Vagina (tissue), 2 donors: Measurements from ENCODE around the gene DLEU7. TPM values are rescaled to one million over a fixed set of nuclear protein-coding genes. Genes with fewer than 3 reads are reported as not detected.

Experiments
- DNase-seq, 2 donors: peaks; one replicate each; pipeline ENCODE4 v3.0.0-alpha.2; 2017; ENCODE audit errors: extremely low spot score in 2 of 2
- H3K27ac ChIP-seq: fragments of 200-600 bp; sonication (generic); one replicate; pipeline ENCODE4 v1.5.1; 2019
- H3K27me3 ChIP-seq: fragments of 200-600 bp; sonication (generic); one replicate; pipeline ENCODE4 v1.5.1; 2019
- H3K36me3 ChIP-seq, 2 donors: fragments of 200-600 bp; sonication (generic); one replicate each; pipeline ENCODE4 v1.5.1; 2017 to 2019
- H3K4me1 ChIP-seq: fragments of 200-600 bp; sonication (generic); one replicate; pipeline ENCODE4 v1.5.1; 2019
- H3K4me3 ChIP-seq, 2 donors: fragments of 200-600 bp; sonication (generic); 1 replicate in 1 of 2; 2 replicates in 1 of 2; pipeline ENCODE4 v1.5.1; 2016 to 2019
- H3K9me3 ChIP-seq: fragments of 200-600 bp; sonication (generic); one replicate; pipeline ENCODE4 v1.5.1; 2019
- POLR2A ChIP-seq, 2 donors: fragments of 450-650 bp; IDR thresholded peaks; one replicate each; pipeline ENCODE4 v1.6.1; 2017; ENCODE audit warnings: antibody characterized with exemption in 2 of 2, mild to moderate bottlenecking in 2 of 2, moderate library complexity in 2 of 2
- POLR2AphosphoS5 ChIP-seq, 2 donors: sonication (generic); formaldehyde crosslinking; IDR thresholded peaks; one replicate each; pipeline ENCODE4 v1.9.0; 2017; ENCODE audit warnings: antibody characterized with exemption in 2 of 2, mild to moderate bottlenecking in 2 of 2, low read depth in 1 of 2; ENCODE audit not compliant: insufficient read depth in 1 of 2
- intact Hi-C: fragments of 100-400 bp; cut with DNase I; formaldehyde crosslinking; loops from one replicate; pipeline ENCODE4 v1.15.1; 2023
- total RNA-seq: library from RNA; depleted of rRNA; stranded (reverse); fragments of >200 nt; gene quantifications from one replicate; pipeline ENCODE4 v1.2.3, GENCODE V29; 2016
- TF ChIP-seq, protein P1 (sequence below), 3 experiments: fragments of 450-650 bp in 2 of 3; fragments of 200-600 bp in 1 of 3; sonication (generic) in 1 of 3; IDR thresholded peaks; one replicate each; pipeline ENCODE4 v1.5.1; 2017 to 2019; ENCODE audit warnings: antibody characterized with exemption in 3 of 3, mild to moderate bottlenecking in 2 of 3, moderate library complexity in 2 of 3

Gene DLEU7
- total RNA-seq, 1 donor from 2014 or later = not detected

DNA sequence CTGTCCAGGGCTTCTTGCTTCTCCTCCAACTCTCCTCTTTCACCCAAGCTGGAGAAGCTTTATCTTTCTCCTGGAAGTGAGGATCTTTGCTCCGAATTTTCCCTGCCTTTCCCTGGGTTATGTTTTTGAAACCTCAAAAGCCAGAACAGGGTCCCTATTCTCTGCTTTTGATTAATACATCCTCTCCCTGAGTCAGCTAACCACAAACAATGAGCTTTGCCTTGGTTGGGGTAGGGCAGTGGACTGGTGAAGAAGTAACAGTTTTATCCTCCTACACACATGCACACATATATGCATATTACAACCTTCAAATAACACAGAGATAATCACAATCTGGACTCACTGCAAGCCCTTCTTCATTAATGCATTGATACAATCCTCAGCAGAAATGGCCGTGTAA is 44.6 kb downstream of the DLEU7 start:
- no peaks in the 10 kb centered on the region for H3K9me3 ChIP-seq
- no peak for TF ChIP-seq POLR2AphosphoS5 (IDR thresholded peaks at IDR 0.05; ENCODE audit: insufficient read depth in 1 of 2, low read depth in 1 of 2)
- H3K27ac ChIP-seq = no peak overlapping the region
- peaks cover 12% of the 10 kb centered on the region for H3K4me1 ChIP-seq
- H3K27me3 ChIP-seq = no peaks in the 10 kb centered on the region
- H3K4me3 ChIP-seq = no peak overlapping the region
- no peak for DNase-seq
- intact Hi-C loops = no loop called here
- no peaks in the 10 kb centered on the region for H3K36me3 ChIP-seq

DNA sequence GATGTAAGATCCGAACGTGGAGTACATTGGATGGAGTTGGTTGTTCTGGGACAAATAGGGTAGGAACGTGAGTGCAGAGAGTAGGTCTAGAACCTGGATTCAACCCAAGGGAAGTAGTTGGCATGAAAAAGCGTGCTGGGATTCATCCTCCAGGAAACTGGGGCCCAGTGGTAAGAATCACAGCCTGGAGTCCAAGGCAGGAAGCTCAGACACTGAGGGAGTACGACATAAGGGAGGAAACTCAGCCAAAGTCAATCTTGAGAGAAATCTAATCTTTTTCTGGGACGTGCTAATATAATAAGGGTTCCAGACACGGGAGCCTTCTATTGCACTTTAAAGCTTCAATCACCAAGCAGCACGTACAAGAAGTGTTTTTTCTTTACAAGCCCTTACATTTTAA is 46.4 kb downstream of the DLEU7 start:
- DNase-seq = no peak
- peaks cover 12% of the 10 kb centered on the region for H3K4me1 ChIP-seq
- no peaks in the 10 kb centered on the region for H3K36me3 ChIP-seq
- no peak overlapping the region for H3K4me3 ChIP-seq
- TF ChIP-seq, protein P1, sequence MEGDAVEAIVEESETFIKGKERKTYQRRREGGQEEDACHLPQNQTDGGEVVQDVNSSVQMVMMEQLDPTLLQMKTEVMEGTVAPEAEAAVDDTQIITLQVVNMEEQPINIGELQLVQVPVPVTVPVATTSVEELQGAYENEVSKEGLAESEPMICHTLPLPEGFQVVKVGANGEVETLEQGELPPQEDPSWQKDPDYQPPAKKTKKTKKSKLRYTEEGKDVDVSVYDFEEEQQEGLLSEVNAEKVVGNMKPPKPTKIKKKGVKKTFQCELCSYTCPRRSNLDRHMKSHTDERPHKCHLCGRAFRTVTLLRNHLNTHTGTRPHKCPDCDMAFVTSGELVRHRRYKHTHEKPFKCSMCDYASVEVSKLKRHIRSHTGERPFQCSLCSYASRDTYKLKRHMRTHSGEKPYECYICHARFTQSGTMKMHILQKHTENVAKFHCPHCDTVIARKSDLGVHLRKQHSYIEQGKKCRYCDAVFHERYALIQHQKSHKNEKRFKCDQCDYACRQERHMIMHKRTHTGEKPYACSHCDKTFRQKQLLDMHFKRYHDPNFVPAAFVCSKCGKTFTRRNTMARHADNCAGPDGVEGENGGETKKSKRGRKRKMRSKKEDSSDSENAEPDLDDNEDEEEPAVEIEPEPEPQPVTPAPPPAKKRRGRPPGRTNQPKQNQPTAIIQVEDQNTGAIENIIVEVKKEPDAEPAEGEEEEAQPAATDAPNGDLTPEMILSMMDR (IDR thresholded peaks at IDR 0.05) = no peak
- no peak for TF ChIP-seq POLR2A (IDR thresholded peaks at IDR 0.05)
- no peak for TF ChIP-seq POLR2AphosphoS5 (IDR thresholded peaks at IDR 0.05; ENCODE audit: insufficient read depth in 1 of 2, low read depth in 1 of 2)
- intact Hi-C loops = no loop called here
- H3K9me3 ChIP-seq = no peaks in the 10 kb centered on the region
- no peaks in the 10 kb centered on the region for H3K27me3 ChIP-seq
- H3K27ac ChIP-seq = no peak overlapping the region

DNA sequence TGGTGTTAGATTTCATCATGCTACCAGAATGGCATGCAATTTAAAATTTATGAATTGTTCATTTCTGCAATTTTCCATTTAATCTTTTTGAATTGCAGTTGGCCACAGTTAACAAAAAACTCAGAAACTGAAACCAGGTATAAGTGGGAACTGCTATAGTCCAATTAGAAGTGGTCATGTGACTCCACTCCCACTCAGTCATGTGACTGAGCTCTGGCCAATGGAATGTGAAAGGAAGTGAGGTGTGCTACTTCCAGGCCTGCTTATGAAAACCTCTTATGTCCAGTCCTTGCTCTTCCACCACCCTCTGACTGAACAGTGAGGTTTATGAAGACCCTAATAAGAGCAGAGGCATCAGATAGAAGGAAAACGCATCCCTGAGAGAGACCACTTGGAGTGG is 47.0 kb downstream of the DLEU7 start:
- H3K36me3 ChIP-seq = no peaks in the 10 kb centered on the region
- TF ChIP-seq POLR2A (IDR thresholded peaks at IDR 0.05) (no peak), POLR2AphosphoS5 (IDR thresholded peaks at IDR 0.05; ENCODE audit: insufficient read depth in 1 of 2, low read depth in 1 of 2) (no peak)
- TF ChIP-seq, protein P1 (IDR thresholded peaks at IDR 0.05) = no peak
- H3K9me3 ChIP-seq = no peaks in the 10 kb centered on the region
- no peak overlapping the region for H3K4me3 ChIP-seq
- H3K27me3 ChIP-seq = no peaks in the 10 kb centered on the region
- peaks cover 10% of the 10 kb centered on the region for H3K4me1 ChIP-seq
- no peak for DNase-seq
- H3K27ac ChIP-seq = no peak overlapping the region
- intact Hi-C loops = no loop called here

DNA sequence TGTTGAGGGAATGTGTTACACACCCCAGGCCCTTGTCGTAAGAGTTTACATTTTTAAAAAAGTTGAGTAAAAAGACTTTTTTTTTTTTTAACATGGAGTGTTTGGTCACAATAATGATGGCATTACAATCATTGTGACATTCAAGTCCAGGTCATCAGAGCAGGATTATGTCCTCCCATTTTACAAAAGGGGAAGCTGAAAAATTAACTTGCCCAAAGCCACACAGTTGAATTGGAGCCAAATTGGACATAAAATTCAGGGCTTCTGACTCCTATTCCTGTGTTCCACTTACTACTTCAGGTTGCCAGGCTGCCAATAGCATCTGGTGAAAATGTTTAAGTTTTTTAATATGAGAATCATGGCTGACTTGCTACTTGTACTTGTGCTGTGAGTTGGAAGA is 49.3 kb downstream of the DLEU7 start:
- intact Hi-C loops = no loop called here
- Histone ChIP-seq H3K27me3 (no peaks in the 10 kb centered on the region), H3K9me3 (no peaks in the 10 kb centered on the region), H3K4me1 (no peaks in the 10 kb centered on the region), H3K4me3 (no peak overlapping the region), H3K27ac (no peak overlapping the region), H3K36me3 (no peaks in the 10 kb centered on the region)
- TF ChIP-seq POLR2AphosphoS5 (IDR thresholded peaks at IDR 0.05; ENCODE audit: insufficient read depth in 1 of 2, low read depth in 1 of 2) = no peak
- DNase-seq = no peak

DNA sequence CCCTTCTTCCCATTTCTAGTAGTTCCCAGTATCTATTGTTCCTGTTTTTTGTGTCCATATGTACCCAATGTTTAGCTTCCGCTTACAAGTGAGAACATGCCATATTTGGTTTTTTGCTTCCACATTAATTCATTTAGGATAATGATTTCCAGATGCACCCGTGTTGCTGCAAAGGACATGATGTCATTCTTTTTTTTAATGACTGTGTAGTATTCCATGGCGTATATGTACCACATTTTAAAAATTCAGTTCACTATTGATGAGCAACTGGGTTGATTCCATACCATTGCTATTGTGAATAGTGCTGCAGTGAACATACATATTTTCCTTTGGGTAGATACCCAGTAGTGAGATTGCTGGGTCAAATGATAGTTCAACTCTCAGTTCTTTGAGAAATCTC is 50.5 kb downstream of the DLEU7 start:
- Histone ChIP-seq H3K4me1 (no peaks in the 10 kb centered on the region), H3K27ac (no peak overlapping the region), H3K36me3 (no peaks in the 10 kb centered on the region), H3K27me3 (no peaks in the 10 kb centered on the region), H3K4me3 (no peak overlapping the region), H3K9me3 (no peaks in the 10 kb centered on the region)
- TF ChIP-seq POLR2AphosphoS5 (IDR thresholded peaks at IDR 0.05; ENCODE audit: insufficient read depth in 1 of 2, low read depth in 1 of 2) = no peak
- no peak for TF ChIP-seq POLR2A (IDR thresholded peaks at IDR 0.05)
- TF ChIP-seq, protein P1 (IDR thresholded peaks at IDR 0.05) = no peak
- intact Hi-C loops = no loop called here
- no peak for DNase-seq

DNA sequence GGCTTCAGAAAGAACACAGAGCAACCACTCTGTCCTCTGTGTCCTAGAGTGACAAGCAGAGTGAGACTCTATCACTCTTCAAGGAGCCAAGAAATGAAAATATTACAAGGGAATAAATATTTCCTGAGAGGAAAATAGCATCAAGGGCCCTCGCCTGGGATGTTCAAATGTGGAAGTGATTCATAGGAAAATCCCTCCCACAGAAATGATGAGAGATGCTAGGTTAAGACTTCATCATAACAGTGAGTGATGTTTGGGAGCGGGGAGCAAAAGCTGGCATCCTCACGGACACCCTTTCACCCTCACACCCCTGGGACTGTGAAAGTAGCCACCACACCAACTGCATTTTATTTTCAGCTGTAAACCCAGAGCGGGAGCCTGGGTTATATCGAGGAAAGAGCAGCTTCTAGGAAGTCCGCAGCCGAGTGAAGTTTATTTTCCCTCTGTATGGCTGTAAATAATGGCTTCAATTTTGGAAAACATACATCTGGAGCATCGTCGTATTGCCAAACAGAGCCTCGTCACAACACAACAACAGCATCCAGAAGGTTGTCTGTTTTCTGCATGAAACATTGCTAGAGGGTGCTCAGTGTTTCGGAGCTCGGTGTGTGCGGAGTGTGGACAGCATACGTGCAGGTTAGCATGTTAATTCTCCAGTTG is 54.8 kb downstream of the DLEU7 start:
- TF ChIP-seq POLR2A (IDR thresholded peaks at IDR 0.05) (no peak), POLR2AphosphoS5 (IDR thresholded peaks at IDR 0.05; ENCODE audit: insufficient read depth in 1 of 2, low read depth in 1 of 2) (no peak)
- TF ChIP-seq, protein P1 (IDR thresholded peaks at IDR 0.05) = no peak
- H3K27ac ChIP-seq = no peak overlapping the region
- no peak for DNase-seq
- H3K4me3 ChIP-seq = no peak overlapping the region
- no peaks in the 10 kb centered on the region for H3K36me3 ChIP-seq
- no peaks in the 10 kb centered on the region for H3K9me3 ChIP-seq
- H3K4me1 ChIP-seq = no peaks in the 10 kb centered on the region
- H3K27me3 ChIP-seq = no peaks in the 10 kb centered on the region
- intact Hi-C loops = no loop called here
